GM21529 (cell line): Measurements from ENCODE around the gene SNX10.

Experiments
- ATAC-seq: cut with Tn5 transposase; IDR thresholded peaks from one replicate; pipeline ENCODE4 v1.9.1; 2021; ENCODE audit not compliant: unreplicated experiment

SNX10 gene

GRCh38 chr7:26295586-26295985 lies 3.9 kb downstream of the SNX10 start:
- no peak for ATAC-seq

- ATAC-seq = no peak
Observed at GRCh38 chr7:26298472-26299058, 6.9 kb downstream of the SNX10 start.

DNA sequence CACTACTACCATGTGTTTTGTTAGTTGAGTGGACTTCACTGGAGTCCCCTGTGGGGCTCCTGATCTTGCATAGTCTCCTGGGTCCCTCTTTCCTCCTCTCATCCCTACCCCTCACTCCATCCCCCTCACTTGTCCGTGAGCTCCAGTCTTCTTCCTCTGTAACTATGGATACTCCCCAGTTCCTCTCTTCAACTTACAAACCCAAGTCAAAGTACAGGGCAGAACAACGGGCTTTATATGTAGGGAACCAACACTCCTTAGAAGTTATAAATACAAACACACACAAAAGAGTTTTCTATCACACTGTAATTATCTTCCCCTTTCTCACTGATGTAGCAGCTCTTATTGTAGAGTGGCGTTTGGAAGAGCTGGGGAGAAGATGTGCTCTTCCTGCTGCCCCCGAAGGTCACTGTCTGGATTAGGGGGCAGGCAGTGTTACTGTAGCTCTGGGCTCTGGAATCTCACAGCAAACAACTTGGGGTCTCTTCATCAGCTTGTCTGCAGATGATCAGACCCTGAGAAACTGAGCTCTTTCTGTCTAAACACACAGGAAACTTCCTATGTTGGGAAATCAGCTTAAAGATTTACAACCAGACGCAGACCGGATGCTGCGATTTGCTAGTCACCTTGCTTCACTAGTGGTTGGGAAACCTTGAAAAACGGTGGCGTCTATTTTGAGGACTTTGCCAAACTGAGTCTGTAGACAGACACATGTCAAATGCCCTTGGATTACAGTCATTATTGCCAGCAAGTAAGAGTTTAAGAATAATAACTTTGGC lies 13.6 kb downstream of the SNX10 start:
- ATAC-seq = no peak

DNA sequence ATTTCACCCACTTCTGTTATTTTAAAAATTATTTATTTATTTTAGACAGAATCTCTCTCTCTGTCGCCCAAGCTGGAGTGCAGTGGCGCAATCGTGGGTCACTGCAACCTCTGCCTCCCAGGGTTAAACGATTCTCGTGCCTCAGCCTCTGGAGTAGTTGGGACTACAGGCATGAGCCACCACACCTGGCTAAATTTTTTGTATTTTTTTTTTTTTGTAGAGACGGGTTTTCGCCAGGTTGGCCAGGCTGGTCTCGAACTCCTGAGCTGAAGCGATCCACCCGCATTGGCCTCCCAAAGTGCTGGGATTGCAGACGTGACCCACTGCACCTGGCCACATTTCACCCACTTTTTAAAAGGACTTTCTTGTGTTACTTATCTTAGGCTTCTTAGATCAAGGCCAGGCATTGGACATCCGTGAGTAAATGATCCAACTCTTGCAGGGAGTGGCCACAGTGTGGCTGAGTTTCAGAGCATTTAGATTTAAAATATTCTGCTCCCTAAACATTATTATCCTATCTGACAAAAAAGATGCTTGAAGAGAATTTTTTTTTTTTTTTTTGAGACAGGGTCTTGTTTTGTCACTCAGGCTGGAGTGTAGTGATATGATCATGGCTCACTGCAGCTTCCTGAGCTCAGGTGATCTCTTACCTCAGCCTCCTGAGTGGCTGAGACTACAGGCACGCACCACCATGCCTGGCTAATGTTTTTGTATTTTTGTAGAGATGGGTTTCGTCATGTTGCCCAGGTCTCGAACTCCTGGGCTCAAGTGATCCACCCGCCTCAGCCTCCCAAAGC lies 14.4 kb downstream of the SNX10 start:
- ATAC-seq = no peak

- no peak for ATAC-seq
Observed at GRCh38 chr7:26306790-26307189, 15.1 kb downstream of the SNX10 start.

- no peak for ATAC-seq
Observed at GRCh38 chr7:26307226-26307625, 15.6 kb downstream of the SNX10 start.

GRCh38 chr7:26307791-26308190 lies 16.1 kb downstream of the SNX10 start:
- no peak for ATAC-seq

- ATAC-seq = no peak
Observed at GRCh38 chr7:26308551-26308950, 16.9 kb downstream of the SNX10 start.

- no peak for ATAC-seq
Observed at GRCh38 chr7:26309089-26309488, 17.4 kb downstream of the SNX10 start.

DNA sequence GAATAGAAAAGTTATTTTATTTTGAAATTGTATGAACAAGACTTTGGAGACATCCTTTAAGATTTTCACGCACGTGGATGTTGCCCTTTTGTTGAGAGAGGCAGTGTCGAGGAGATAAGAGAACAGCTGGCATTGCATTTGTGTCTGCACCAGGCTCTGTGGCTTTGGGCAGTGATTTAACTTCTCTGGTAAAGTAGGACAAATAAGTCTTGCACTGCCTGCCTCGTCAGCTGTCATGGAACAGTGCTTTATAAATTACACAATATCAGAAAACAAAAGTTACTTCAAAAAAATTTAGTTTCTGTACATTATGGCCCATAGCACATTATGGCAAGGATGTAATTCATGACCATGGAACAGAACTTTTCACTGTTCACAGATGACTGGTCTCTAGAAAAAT lies 20.1 kb downstream of the SNX10 start:
- no peak for ATAC-seq

GRCh38 chr7:26317211-26317610 lies 25.5 kb downstream of the SNX10 start:
- ATAC-seq = no peak

DNA sequence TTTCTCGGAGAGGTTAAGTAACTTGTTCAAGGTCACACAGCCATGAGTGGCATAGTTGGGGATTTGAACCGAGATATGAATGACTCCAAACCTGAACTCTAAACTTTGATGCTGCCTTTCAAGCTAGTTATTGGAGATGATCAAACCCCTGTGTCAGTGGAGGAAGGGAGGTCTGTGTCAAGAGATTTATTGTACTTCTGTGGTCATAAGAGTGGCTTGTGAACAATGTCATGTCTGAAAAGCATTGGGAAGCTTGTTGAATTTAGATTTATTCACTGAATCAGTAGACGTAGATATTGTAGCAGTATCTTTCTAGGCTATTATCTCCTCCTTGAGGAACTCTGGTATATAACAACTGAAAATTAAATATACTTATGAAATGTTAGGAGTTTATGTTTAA lies 27.3 kb downstream of the SNX10 start:
- ATAC-seq = no peak

DNA sequence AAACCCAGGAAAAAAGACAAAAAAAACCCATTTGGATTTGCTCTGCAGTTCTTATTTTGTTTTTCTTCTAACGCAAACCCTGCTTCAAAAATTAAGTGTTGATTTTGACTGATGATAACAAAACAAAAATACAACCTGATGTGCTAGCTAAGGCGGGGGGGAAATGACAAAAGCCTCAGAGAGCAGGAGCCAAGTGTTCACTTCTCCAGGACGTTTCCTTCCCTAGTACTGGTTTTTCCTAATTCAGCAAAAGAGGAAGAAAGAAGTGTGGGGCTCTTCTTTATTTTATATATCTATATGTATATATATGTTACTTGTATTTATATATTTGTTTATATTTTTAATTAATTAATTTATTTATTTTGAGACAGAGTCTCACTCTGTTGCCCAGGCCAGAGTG lies 28.0 kb downstream of the SNX10 start:
- no peak for ATAC-seq

- ATAC-seq = no peak
Observed at GRCh38 chr7:26320878-26321277, 29.2 kb downstream of the SNX10 start.

- no peak for ATAC-seq
Observed at GRCh38 chr7:26321435-26321834, 29.8 kb downstream of the SNX10 start.

- no peak for ATAC-seq
Observed at GRCh38 chr7:26326211-26326610, 34.5 kb downstream of the SNX10 start.

DNA sequence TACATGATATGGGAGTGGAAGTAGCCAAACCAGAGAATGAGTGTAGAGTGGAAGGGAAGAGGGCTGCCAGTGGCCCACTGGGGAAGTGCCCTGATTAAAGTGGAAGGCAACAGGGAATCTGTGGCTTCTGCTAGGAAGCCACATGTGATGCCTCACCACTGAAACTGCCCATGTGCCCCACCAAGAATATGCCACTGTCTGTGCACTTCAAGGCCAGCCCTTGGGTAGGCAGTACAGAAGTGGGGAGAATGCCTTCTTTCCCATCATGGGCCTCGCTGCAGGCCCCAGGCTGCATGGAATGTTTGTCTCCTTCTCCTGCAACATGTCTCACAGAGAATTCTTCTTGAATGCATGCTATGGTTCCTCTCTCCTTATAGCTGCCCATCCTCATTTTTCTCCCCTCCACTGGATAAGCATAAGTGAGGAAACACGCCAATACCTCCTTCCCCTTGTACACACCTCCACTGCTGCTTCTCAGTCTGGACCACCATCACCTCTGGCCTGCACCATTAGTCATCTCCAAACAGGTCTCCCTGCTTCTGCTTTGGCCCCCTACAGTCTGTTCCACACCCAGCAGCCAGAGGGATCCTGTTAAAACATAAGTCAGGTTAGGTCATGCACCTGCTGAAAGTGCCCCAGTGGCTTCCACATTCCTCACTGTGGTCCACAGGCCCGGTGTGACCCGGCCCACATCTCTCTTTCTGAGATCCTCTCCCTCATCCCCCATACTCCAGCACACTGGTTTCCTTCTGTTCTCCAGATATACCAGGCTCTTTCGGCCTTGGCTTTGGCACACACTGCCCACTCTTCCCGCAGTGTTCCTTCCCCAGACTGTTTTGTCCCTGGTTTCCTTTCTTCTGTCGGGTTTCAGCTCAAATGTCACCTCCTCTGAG lies 37.1 kb downstream of the SNX10 start:
- no peak for ATAC-seq

DNA sequence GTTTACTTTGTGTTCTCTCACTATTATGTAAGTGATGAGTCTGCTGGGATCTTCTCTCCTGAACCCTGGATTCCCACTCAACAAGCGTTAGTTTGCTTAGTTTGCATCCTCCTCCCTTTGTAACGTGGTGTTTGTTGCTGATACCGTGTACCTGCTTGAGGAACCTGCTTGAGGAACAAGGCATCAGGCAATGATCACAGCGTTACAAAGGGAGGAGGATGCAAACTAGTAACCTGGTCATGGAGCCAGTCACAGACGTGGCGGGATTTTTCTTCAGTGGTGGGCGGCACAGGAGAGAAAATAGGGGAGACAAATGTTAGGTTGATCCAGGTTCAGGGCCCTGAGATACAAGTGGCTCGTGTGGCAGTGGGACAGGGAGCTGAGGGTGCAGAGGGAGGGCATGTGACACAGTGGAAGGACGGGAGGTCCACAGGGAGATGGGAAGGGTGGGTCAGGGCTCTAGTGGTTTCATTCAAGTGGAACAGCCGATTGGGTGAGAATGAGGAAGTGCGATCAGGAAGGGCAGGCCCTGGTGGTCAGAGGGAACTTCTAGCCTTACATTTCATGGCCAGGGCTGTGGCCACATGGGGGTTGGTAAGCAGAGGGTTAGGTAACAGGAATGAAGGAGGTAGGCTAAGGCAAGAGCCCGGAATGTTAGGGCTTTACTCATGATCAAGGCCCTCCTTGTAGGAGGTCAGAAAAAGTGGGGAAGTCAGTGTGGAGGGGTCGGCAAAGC lies 38.0 kb downstream of the SNX10 start:
- ATAC-seq = peak; percentile 64

- ATAC-seq = no peak
Observed at GRCh38 chr7:26331113-26331512, 39.5 kb downstream of the SNX10 start.

DNA sequence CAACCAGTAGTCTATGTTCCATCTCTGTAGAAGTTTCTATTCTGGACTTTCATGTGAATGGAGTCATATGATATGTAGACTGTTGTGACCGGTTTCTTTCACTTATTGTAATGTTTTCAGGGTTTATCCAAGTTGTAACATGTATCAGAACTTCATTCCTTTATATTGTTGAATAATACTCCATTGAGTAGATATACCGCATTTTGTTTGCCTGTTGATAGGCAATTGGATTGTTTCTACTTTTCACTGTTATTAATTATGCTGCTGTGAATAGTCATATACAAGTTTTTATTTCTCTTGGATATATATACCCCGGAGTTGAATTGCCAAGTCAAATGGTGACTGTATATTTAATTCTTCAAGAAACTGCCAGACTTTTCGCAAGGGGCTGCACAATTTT lies 40.1 kb downstream of the SNX10 start:
- ATAC-seq = no peak
